Left lobe of liver (tissue), 2 donors: ENCODE measurements around the gene NNT. TPM values are rescaled to one million over a fixed set of nuclear protein-coding genes. Genes with fewer than 3 reads are reported as not detected.

Source experiments
- ATAC-seq: fragments of 200-7000 bp; cut with Tn5 transposase; one replicate; pipeline ENCODE4 v1.9.1; 2020; ENCODE audit warnings: mild to moderate bottlenecking, moderate library complexity
- DNase-seq: peaks from one replicate; pipeline ENCODE4 v3.0.0-alpha.2; 2020; ENCODE audit warnings: low spot score
- total RNA-seq: library from RNA; stranded (reverse); gene quantifications from one replicate; pipeline ENCODE4 v1.2.1, GENCODE V29; 2021
- donor health status: DM: no; HTN: no; CAD: no; lungs with moderate emphysema.
- donor health status: DM: no; HTN: yes; CAD: no.

The NNT gene
- total RNA-seq, 1 donor from 2014 or later: 190 TPM

DNA sequence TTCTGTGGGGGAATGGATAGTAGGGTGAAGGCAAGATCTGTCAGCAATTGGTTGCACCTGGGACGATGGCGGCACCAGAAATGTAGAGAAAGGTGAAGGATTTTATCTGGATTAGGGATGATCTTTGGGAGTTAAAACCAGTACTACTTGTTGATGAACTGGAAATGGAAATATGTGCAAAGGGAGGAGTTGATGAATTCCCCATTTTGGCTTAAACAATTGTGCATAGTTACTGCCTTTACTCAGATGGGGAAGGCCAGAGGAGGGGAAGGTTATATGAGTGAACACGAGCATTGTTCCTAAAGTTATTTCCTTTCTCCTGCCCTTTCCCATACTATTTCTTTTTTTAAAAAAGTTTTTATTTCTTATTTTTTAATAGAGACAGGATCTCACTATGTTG, 19.1 kb downstream of the NNT start:
- ATAC-seq: no peak
- no peak for DNase-seq

DNA sequence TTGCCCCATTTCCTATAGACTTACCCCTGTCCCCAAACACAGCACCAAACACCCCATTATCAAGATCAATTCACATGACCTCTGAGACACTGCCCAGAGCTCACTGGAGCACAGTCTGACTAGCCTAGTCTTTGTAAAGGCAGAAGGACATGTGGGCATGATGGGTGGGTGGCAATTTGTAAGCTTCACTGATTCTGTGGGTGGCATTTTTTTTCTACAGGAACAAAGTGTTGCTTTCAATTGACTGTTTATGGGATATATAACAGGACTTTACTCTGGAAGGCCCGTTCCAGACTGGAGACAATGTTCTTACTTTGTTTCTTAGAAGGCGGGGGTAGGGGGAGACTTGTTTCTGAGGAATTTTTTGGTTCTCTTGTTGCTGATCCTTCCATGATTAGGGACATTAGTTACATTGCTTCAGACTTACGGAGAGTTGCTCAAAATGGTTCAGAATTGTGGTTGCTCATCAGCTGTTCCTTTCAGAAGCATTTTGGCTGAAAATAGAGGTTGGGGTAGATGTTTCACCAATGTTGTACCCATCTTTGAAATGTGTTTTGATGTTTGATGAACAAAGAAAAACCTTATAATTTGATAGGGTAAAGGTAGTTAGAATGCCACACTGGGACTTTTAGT, 20.2 kb downstream of the NNT start:
- no peak for ATAC-seq

DNA sequence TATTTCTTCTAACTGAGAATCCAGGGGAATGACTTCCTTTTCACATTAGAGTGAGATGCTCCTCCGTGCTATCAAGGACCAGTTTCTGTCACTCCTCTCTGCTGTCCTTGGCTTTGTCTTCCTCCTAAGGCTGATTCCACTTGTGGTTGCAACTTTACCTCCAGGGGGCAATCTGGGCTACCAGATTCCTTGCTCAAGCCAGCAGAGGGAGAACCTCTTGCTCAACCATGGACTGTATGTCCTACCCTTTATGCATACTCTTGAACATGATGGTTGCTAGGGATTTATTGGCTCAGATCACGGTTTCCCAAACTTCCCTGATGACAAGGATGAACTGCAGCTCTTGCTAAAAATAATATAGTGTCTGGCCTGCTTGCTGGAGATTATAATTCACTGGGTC, 24.0 kb downstream of the NNT start:
- DNase-seq: no peak
- peak; percentile 59 for ATAC-seq

More for the DNA sequence above, 20.2 kb downstream of the NNT start:
- no peak for DNase-seq

DNA sequence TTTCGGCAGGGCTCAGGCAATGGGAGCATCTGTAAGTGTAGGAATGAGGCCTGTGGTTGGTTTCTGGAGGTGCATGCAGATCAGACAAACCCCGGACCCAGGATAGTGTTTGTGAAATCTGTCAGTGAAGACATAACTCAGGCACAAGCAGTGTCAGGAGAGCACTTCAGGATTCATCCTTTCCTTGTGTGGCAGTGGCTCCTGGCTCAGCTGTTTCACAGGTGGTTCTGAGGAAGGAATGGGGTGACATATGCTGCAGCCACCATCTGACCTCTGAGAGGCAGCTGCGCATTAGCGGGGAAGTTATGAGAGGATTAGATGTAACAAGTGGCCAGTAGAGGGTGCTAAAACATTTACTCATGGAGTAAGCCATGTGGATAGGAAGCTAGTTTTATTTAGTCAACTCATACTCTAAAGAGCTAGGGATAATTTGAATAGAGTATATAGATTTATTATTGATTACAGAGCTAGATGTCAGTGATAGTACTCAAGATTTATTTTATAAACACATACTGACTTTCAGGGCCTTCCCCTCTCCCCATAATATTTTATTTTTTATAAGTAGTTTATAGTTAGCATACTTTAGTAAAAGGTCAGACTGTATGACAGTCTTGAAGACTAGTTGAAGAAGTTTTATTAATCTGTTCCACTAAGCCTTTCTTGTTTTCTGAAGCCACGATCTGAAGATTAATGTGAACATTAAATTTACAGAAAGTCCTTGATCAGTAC, 28.4 kb downstream of the NNT start:
- peak; percentile 95 for ATAC-seq
- DNase-seq: peak; percentile 56

DNA sequence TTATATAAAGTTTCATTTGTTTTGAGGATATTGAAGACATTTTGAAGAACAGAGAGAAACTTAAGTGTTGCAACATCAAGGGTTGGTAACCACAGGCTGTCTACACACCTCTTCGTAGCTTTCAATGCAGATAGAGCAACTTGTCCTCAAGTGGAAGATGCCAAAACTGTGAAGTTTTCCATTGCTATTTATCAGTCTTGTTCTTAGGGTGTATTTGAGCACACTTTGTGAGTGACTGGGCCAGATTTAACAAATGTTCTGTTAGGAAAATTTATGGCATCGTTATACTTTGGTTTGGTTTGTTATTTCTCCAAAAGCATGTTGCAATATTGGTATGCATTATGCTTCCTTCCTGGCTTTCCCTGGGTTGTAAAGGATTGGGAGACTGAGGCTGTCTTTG, 31.6 kb downstream of the NNT start:
- ATAC-seq (no peak), DNase-seq (no peak)

DNA sequence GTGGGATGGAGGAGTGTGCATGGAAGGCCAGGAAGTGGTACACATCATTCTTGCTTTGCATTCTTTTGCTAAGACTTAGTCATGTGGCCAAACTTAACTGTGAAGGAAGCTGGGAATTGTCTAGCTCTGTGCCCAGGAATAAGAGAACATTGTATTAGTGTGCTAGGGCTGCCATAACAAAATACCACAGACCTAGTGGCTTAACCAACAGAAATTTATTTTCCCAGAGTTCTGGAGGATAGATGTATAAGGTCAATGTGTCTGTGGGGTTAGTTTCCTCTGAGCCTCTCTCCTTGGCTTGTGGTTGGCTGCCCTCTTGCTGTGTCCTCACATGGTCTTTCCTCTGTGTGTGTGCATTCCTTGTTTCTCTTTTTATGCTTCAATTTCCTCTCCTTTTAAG, 32.4 kb downstream of the NNT start:
- DNase-seq (no peak), ATAC-seq (peak; percentile 36)

DNA sequence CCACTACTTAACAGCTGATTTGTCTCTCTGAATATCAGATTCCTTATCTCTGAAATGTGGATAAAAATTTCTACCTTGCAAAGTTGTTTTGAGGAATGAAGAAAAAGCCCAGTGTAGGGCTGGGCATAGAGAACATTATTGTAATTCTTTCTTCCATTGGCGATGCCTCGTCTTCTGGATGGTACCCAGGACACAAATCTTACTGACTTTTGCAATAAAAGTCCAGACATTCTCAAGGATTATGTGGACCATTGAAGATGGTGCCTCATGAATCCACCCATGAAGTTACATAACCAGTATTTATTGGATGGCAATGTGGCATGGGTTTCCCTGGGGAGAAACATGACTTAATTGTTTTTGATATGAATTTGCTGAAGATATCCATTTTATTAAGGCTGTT, 33.1 kb downstream of the NNT start:
- no peak for ATAC-seq
- no peak for DNase-seq

DNA sequence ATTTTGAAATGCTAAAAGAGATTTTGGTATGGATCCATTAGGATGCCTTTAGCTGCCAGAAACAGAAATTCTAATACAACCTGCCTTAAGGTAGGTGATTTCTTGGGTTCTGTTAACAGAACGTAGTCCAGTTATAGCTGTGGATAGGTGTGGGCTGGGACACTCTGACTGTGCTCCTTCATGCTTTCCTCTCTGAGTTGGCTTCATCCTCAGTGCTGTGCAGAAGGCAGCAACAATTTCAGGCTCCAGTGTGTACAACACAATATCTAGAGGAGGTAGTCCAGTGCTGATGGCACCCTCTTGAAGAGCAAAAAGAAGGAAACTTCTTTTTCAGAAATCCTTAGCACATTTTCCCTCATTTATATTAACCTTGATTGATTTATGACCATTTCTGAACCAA, 34.4 kb downstream of the NNT start:
- ATAC-seq: no peak
- DNase-seq: no peak

DNA sequence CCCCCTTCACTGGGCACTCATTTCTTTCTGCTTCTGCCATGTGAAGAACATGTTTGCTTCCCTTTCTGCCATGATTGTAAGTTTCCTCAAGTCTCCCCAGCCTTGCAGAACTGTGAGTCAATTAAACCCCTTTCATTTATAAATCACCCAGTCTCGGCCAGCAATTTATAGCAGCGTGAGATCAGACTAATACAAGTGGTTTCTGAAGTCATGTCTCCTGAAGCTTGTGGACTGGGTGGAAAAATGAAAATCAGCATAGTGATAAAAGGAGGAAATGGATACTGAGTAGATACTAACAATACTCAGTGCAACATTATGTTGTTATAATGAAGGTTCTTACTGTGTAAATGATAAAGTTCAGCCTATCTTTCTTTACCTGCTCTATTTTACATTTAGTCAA, 35.1 kb downstream of the NNT start:
- ATAC-seq (no peak), DNase-seq (no peak)

DNA sequence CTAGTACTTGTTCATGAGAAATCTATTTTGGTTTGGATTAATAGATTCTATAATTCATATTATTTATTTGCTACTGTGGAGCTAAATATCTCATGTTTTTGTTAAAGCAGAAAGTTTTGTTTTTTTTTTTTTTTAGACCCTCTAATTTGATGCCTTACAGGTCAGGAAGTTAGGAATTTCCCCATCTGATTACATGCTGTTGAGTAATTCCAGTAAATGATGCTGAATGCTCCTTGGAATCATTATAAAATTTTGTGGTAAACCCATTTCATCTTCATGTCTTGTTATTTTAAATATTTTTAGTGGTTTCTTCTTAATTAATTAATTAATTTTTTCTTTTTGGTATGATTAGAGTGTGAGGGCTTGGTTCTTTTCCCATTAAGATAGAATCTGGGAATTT, 35.6 kb downstream of the NNT start:
- DNase-seq (no peak), ATAC-seq (no peak)

DNA sequence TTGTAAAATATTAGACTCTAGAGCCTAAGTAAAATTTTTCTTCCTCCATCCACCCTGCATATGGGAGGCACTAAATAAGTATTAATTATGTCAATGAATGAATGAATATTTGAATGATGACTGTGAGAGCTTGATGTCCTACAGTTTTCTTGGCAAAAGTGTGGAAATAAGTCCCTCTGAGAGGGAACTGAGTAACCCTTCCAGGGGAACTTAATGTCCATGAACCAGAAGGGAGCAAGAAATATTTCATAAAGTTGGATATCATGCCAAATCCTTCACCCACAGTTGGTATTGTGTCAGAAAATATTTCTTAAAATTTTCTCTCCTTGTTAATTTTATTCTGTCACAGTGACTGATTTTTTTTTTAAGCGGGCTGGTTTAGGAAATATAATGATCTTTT, 36.6 kb downstream of the NNT start:
- ATAC-seq (no peak), DNase-seq (no peak)

DNA sequence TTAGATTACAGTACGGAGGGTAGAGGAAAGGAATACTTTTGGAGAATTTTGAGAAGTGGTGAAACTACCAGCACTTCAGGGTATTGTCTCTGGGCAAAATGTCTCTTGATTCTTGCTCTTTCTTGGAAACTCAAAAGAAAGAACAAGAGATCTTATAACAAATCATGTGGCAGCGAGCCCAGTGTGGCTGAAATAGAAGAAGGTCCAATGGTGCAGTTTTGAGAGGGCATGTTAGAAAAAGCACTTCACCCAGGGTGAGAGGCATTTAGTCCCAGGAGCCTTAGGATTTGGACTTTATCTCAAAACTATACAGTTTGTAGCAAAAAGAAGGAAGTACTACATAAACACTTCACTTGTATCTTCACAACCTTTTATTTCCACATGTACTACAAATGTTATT, 39.4 kb downstream of the NNT start:
- ATAC-seq (peak; percentile 28), DNase-seq (no peak)

DNA sequence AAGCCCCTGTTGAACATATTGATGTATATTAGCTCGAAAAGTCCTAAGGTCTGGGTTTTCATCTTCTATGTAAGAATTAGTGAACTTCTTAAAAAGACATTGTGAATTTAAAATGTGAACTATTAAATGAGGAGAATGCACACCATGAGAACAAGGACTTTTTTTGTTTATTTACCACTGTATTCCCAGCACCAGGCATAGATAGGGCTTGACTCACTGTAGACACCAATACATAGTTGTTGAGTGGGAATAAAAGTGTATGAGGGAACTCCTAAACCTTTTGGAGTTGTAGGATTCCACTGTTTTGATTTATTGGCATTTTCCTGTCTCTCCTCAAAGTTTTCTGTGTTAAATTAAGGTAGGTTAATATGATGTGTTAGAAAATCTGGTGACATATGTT, 40.3 kb downstream of the NNT start:
- no peak for DNase-seq
- ATAC-seq: no peak

DNA sequence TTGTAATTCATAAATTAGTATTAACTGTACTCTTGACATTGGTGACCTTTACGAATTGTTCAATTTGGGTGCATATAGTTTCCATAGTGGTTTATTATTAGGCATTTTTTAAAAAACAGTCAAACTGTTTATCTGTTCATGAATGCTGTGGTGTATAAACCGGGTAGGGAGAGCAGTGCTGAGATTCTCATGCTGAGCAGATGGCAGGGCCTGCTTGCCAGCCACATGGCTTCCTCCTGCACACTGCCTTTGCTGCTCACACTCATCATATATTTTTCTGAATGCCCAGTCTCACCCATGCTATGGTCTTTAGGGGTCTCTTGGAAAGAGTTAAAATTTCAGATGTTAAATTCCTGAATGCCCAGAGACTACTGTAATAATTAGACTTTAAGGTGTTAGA, 40.8 kb downstream of the NNT start:
- ATAC-seq: no peak
- DNase-seq: no peak

DNA sequence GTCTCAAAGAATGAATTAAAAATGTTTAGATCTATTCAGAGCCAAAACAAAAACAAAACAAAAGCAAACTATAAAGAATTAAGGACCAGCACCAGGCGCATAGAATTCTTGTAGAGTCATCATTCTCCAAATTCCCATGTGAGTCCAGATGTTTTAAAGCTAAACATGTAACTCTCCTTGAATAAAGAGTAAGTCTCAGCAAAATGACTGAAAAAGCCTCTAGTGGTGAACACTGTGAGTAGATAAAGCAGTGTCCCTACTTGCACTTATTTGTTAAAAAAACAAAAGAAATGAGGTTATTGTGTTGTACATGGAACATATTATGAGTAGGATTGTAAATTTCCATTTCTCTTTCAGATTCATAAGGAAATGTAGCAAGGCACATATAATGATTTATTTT, 44.0 kb downstream of the NNT start:
- DNase-seq (no peak), ATAC-seq (no peak)

DNA sequence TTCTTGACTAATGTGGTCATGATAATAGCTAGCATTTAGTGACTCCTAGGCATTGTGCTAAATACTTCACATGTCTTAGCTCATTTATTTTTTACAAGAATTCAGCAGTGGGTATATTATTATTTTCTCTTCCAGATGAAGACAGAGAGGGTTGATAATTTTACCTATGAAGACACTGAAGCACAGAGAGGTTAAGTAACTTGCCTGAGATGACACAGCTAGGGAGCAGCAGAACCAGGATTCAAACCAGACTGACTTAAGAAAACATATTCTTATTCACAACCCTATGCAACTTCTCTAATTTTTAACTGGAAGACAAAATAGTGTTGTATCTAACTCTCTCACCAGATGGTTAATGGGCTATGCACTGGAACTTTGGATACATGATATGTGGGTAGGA, 44.8 kb downstream of the NNT start:
- ATAC-seq: no peak

DNA sequence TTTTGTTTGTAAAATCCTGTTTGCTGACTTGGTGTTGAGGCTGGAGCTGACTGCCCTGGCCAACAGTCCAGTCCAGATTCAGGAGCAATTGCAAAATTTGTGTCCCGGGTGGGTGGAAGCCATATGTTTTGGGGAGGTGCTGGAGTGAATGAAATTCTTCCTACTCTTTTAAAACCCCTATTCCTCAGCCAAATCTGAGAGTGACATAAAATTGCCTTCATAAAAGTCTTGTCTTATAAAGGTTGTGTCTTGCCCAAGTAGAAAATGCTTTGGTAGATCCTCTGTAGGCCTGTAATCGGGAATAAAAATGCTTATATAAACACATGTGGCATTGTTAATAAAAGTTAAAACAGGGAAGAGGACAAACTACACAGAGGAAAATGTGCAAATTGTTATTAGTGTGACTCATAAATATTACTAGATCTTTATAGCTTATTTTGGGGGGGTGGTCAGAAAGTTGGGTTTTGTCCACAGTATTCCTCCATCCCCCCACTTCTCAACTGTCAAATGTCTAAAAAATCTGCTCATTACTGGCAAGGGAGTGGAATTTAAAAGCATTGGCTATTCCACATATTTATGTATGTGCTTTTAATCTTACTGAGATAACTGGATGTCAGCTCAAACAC, 45.6 kb downstream of the NNT start:
- ATAC-seq: peak; percentile 29
- no peak for DNase-seq

More for the DNA sequence above, 44.8 kb downstream of the NNT start:
- DNase-seq: no peak

DNA sequence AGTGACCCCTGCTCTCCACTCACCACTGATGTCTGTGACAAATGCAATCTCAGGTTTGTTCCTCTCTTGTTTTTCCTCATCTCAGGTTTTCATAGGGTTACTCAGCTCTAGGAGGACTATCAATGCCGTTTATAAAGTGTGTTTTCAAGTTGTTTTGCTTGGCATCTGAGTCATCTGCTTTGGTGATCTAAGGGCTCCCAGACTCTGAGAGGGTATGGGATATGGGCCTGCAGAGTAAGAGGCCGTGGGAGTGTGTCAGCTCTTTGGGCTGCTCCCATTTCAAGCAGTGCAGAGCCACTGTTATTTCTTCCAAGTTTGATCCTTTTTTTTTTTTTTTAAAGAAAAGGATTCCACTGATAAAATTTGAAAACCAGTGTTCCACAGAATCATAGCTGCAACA, 46.3 kb downstream of the NNT start:
- no peak for DNase-seq
- no peak for ATAC-seq

DNA sequence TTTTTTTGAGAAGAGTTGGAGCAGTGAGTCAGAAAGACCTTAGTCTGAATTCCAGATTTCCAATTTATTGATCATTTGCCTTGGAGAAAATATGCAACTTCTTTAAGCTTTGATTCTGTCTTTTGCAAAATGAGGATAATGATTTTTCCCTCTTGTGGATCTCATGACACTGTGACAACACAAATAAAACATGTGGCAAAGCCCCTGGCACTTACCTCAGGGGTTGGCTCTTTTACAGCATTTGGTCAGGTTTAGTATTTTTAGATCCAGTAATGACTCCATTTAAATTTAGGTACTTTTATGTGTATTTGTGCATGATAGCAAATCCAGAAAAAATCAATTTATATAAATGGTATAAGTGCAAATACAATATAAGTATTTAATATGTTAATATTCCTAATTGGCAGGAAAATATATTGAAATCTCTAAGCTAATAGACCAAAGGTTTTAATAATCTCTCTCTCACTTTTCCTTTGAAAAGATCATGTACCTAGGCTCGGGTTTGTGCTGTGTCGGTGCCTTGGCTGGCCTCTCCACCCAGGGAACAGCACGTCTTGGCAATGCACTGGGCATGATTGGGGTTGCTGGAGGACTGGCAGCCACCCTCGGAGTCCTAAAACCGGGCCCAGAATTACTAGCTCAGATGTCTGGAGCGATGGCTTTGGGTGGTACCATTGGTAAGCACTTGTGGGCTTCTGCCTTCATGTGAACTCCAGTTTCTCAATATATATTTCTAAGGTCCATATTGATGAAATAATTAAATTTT, 49.7 kb downstream of the NNT start:
- DNase-seq: no peak
- ATAC-seq: peak; percentile 55

DNA sequence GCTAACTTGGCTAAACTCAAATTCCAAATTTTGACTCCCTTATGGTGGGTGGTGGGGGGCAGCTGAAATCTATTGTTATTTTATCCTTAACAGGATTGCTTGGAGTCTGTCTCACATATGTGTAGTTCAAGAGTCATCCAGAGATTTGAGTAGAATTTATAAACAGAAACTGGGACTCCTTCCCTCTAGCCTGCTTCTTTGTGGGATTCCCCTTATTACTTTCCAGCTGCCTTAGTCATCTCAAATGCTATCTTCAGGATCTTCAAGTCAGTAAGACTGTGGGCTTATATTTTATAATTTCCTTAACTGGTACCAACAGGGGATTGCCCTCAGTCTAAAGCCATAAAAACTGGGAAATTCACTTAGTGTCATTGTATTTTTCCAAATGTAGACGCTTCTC, 55.5 kb downstream of the NNT start:
- DNase-seq (no peak), ATAC-seq (no peak)

DNA sequence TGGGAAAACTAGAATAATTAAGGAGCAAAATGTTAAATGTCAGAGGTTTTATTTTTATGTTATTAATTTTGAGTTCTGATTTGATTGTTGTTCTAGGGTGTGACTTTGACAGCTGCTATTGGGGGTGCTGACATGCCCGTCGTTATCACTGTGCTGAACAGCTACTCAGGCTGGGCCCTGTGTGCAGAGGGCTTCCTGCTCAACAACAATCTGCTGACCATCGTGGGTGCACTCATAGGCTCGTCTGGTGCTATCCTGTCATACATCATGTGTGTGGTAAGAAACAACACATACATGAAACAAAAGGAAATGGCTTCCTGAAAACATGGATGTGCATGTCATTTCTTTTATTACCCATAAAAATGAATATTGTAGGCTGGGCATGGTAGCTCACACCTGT, 56.1 kb downstream of the NNT start:
- no peak for ATAC-seq
- DNase-seq: no peak

DNA sequence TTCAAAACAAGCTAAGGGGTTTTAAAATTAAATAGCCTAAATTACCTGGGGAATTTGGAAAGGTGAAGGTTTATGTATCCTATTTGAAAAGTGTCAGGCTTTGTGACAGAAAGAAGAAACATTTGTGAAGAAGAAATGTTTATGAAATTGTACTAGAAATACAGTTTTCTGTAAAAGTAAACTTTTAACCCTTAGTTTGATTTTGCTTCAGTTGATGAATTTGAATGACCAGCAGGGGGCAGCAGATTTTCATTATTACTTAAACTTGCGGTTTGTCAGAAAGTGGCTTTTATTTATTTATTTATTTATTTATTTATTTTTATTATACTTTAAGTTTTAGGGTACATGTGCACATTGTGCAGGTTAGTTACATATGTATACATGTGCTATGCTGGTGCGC, 58.1 kb downstream of the NNT start:
- peak; percentile 40 for ATAC-seq
- DNase-seq: no peak
